Measurements from ENCODE around the gene LILRA1.

LILRA1 gene

DNA sequence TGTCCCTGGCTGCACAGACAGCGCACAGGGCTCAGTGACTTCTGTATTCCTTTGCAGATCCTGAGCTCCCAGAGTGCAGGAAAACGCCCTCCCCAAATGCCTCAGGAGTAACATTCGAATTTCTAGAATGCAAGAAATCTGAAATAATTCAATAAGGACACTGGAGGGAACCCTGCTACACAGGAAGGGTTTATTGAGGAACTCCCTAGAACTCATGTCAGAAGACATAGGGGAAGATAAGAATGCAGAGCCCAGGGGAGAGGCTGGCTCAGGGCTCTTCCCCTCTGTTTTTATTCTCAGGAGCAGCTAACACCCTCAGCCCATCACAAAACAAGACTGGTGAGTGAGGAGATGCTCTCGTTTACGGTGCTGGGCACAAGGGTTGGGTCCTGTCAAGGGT lies 6.8 kb downstream of the LILRA1 start:
- peaks cover 30% of the 10 kb centered on the region for H3K27me3 ChIP-seq (ENCODE audit: control insufficient read depth, low read length)
- no peaks in the 10 kb centered on the region for H3K79me2 ChIP-seq (ENCODE audit: control insufficient read depth, low read length)
- no peaks in the 10 kb centered on the region for H4K20me1 ChIP-seq (ENCODE audit: control insufficient read depth, insufficient read depth, low read depth, low read length)
- no peaks in the 10 kb centered on the region for H3K36me3 ChIP-seq (ENCODE audit: control insufficient read depth, low read length)
- H3K9me3 ChIP-seq (ENCODE audit: control insufficient read depth, insufficient read depth, low read length), result peaks cover 8% of the 10 kb centered on the region; the same call in 1 of the 2 replicates
- H3K27ac ChIP-seq (ENCODE audit: low read depth, low read length), result no peak overlapping the region
- TF ChIP-seq CTCF (IDR thresholded peaks at IDR 0.05; ENCODE audit: low read depth, low read length, poor library complexity, severe bottlenecking) (no peak), EZH2phosphoT487 (IDR thresholded peaks at IDR 0.05; ENCODE audit: borderline replicate concordance, low read length) (no peak)
- no peaks in the 10 kb centered on the region for H3K9me2 ChIP-seq (replicated peaks; ENCODE audit: control insufficient read depth, low read length)
- H3K4me1 ChIP-seq (ENCODE audit: control insufficient read depth, low read length), result peaks cover 19% of the 10 kb centered on the region
- H3F3A ChIP-seq (ENCODE audit: control insufficient read depth, insufficient read depth), result no peaks in the 10 kb centered on the region
- no peak overlapping the region for H3K4me2 ChIP-seq (ENCODE audit: low read length)
- no peak overlapping the region for H3K4me3 ChIP-seq (ENCODE audit: low read length)

DNA sequence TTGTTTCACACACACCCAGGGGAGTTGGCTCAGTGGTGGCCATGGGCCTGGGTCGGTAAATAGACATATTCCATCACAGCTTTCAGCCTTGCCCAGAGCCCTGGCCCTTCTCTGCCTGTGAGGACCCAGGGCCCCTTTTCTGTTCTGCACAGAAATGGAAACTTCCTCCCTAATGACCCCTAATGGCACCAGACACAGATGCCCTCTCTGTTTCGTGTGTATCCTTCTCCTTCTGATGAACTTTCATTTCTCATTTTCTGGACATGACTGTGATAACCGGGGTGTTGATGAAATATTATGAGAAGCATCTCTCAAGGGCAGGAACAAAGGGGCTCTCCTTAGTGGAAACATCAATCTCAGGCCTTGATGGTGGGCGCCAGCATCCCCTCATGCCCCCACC lies 12.8 kb downstream of the LILRA1 start:
- Histone ChIP-seq H3K27ac (ENCODE audit: low read depth, low read length) (peak overlapping the region; percentile 54), H3F3A (ENCODE audit: control insufficient read depth, insufficient read depth) (peaks cover 3% of the 10 kb centered on the region), H3K4me1 (ENCODE audit: control insufficient read depth, low read length) (peaks cover 41% of the 10 kb centered on the region), H3K27me3 (ENCODE audit: control insufficient read depth, low read length) (peaks cover 5% of the 10 kb centered on the region), H3K36me3 (ENCODE audit: control insufficient read depth, low read length) (no peaks in the 10 kb centered on the region), H3K9me3 (ENCODE audit: control insufficient read depth, insufficient read depth, low read length) (peaks cover 17% of the 10 kb centered on the region; the same call in 1 of the 2 replicates), H3K4me3 (ENCODE audit: low read length) (peak overlapping the region; percentile 55), H3K9me2 (replicated peaks; ENCODE audit: control insufficient read depth, low read length) (no peaks in the 10 kb centered on the region), H3K4me2 (ENCODE audit: low read length) (peak overlapping the region; percentile 77), H3K79me2 (ENCODE audit: control insufficient read depth, low read length) (no peaks in the 10 kb centered on the region), H4K20me1 (ENCODE audit: control insufficient read depth, insufficient read depth, low read depth, low read length) (no peaks in the 10 kb centered on the region)
- no peak for TF ChIP-seq EZH2phosphoT487 (IDR thresholded peaks at IDR 0.05; ENCODE audit: borderline replicate concordance, low read length)
- TF ChIP-seq CTCF (IDR thresholded peaks at IDR 0.05; ENCODE audit: low read depth, low read length, poor library complexity, severe bottlenecking), result no peak

- H4K20me1 ChIP-seq (ENCODE audit: control insufficient read depth, insufficient read depth, low read depth, low read length), result no peaks in the 10 kb centered on the region
- H3K4me2 ChIP-seq (ENCODE audit: low read length), result peak overlapping the region; percentile 77
- H3K4me1 ChIP-seq (ENCODE audit: control insufficient read depth, low read length), result peaks cover 44% of the 10 kb centered on the region
- H3K27ac ChIP-seq (ENCODE audit: low read depth, low read length), result peak overlapping the region; percentile 54
- no peaks in the 10 kb centered on the region for H3K9me2 ChIP-seq (replicated peaks; ENCODE audit: control insufficient read depth, low read length)
- H3K27me3 ChIP-seq (ENCODE audit: control insufficient read depth, low read length), result no peaks in the 10 kb centered on the region
- TF ChIP-seq CTCF (IDR thresholded peaks at IDR 0.05; ENCODE audit: low read depth, low read length, poor library complexity, severe bottlenecking) (no peak), EZH2phosphoT487 (IDR thresholded peaks at IDR 0.05; ENCODE audit: borderline replicate concordance, low read length) (no peak)
- H3K36me3 ChIP-seq (ENCODE audit: control insufficient read depth, low read length), result no peaks in the 10 kb centered on the region
- peaks cover 3% of the 10 kb centered on the region for H3F3A ChIP-seq (ENCODE audit: control insufficient read depth, insufficient read depth)
- peak overlapping the region; percentile 55 for H3K4me3 ChIP-seq (ENCODE audit: low read length)
- H3K79me2 ChIP-seq (ENCODE audit: control insufficient read depth, low read length), result no peaks in the 10 kb centered on the region
- peaks cover 20% of the 10 kb centered on the region; the same call in 1 of the 2 replicates for H3K9me3 ChIP-seq (ENCODE audit: control insufficient read depth, insufficient read depth, low read length)
These were observed 13.7 kb downstream of the LILRA1 start for GRCh38 chr19:54606891-54607784.

All from DOHH2 (cell line).